ENCODE measurements around the gene RIPPLY3.
"Not testable (repeated sequence)": the region's sequence is repeated elsewhere in the genome, so short reads cannot be mapped to it uniquely, and the experiment has no call there.

GRCh38 chr21:36989199-36989698 lies 17.3 kb upstream of the RIPPLY3 start:
- TF ChIP-seq EZH2 (IDR thresholded peaks at IDR 0.05; ENCODE audit: low read length); CTCF (optimal IDR thresholded peaks at IDR 0.05 in 1 of 3, IDR thresholded peaks at IDR 0.05 in 1 of 3, conservative IDR thresholded peaks at IDR 0.05 in 1 of 3; ENCODE audit: extremely low read depth in 1 of 3, insufficient read depth in 2 of 3, low read length in 3 of 3): not testable (repeated sequence)

Data from keratinocyte (primary cell).